Ovary (tissue), 9 donors: ENCODE measurements around the gene CDK4. TPM values are rescaled to one million over a fixed set of nuclear protein-coding genes. Genes with fewer than 3 reads are reported as not detected.

Experiments used
- DNase-seq, 5 donors: peaks; one replicate each; pipeline ENCODE4 v3.0.0-alpha.2; 2019 to 2020
- H3K27ac ChIP-seq, 2 donors: fragments of 200-600 bp; one replicate each; pipeline versions ENCODE4 v1.5.1 to v1.8.0; 2019 to 2022
- H3K27me3 ChIP-seq: fragments of 200-600 bp; one replicate; pipeline ENCODE4 v1.8.0; 2022
- H3K36me3 ChIP-seq: fragments of 200-600 bp; sonication (generic); one replicate; pipeline ENCODE4 v1.5.1; 2019
- H3K4me1 ChIP-seq: one replicate; pipeline ENCODE4 v1.8.1; 2013; ENCODE audit warnings: mild to moderate bottlenecking, moderate library complexity; ENCODE audit not compliant: insufficient read depth
- H3K4me3 ChIP-seq: fragments of 200-600 bp; sonication (generic); one replicate; pipeline ENCODE4 v1.5.1; 2017
- H3K9me3 ChIP-seq, 2 donors: fragments of 200-600 bp in 1 of 2; sonication (generic) in 1 of 2; one replicate each; pipeline versions ENCODE4 v1.5.1 to v1.8.1; 2013 to 2019; ENCODE audit warnings: mild to moderate bottlenecking in 1 of 2, moderate library complexity in 1 of 2
- CTCF ChIP-seq, 3 donors: fragments of 450-650 bp in 2 of 3; fragments of 200-600 bp in 1 of 3; IDR thresholded peaks; one replicate each; pipeline versions ENCODE4 v1.5.1 to v1.8.0; 2016 to 2022; ENCODE audit warnings: antibody characterized with exemption in 3 of 3, mild to moderate bottlenecking in 1 of 3
- EP300 ChIP-seq: sonication (generic); formaldehyde crosslinking; IDR thresholded peaks from one replicate; pipeline ENCODE4 v1.6.1; 2017; ENCODE audit warnings: antibody characterized with exemption
- POLR2A ChIP-seq: fragments of 450-650 bp; IDR thresholded peaks from one replicate; pipeline ENCODE4 v1.6.1; 2017; ENCODE audit warnings: antibody characterized with exemption, mild to moderate bottlenecking, moderate library complexity
- WGBS, 3 donors: extraction: QIAGEN DNeasy Blood & Tissue Kit in 1 of 3; methylation state at CpG; one replicate each; pipeline versions ENCODE4 v1.1.5 to v1.1.7; 2013 to 2017; 5-methylcytosine and 5-hydroxymethylcytosine counted together
- intact Hi-C, 4 donors: fragments of 100-400 bp; cut with DNase I; formaldehyde crosslinking; loops; one replicate each; pipeline versions ENCODE4 v1.11.0 to v1.15.1; 2022 to 2023
- polyA plus RNA-seq, 2 donors: library from polyadenylated mRNA; stranded (reverse); fragments of 200-250 nt in 1 of 2; fragments of 350-450 nt in 1 of 2; fragmentation: Illumina TruSeq in 1 of 2; extraction: RNeasy Lipid Tissue Mini Kit (QIAGEN cat#74804) in 1 of 2; gene quantifications; one replicate each; pipeline ENCODE4 v1.2.3, GENCODE V29; 2013 to 2014
- total RNA-seq, 7 donors: library from RNA; depleted of rRNA in 2 of 7; stranded (reverse); fragments of >200 nt in 2 of 7; fragmentation: NEBNext Ultra II Directional in 3 of 7; extraction: Animal tissue kit (Norgen Biotek cat#: 25700) in 3 of 7; gene quantifications; one replicate each; pipeline versions ENCODE4 v1.1.0 to v1.2.4, GENCODE V29; 2016 to 2023
- donor health status: DM: no; HTN: no; CAD: no; lungs with moderate emphysema.
- donor health status: DM: no; HTN: no; CAD: no.
- donor health status: Bipolar disorder and iron deficiency.
- donor health status: DM: yes; HTN: yes; CAD: no.
- donor health status: DM: no; HTN: no; CAD: no.
- donor health status: DM: yes; HTN: yes; CAD: no.

Gene CDK4
- total and polyA plus RNA-seq, 9 donors: 82.7 to 175 (median 122) TPM

GRCh38 chr12:57743769-57744168 is 8.3 kb downstream of the CDK4 start:
- intact Hi-C loops: no loop called here
- TF ChIP-seq CTCF (IDR thresholded peaks at IDR 0.05) (no peak), POLR2A (no peak), EP300 (no peak)
- WGBS, 3 donors: 84 to 86% (median 86%) methylated on average over 2 of the region's 2 CpGs
- no peaks in the 10 kb centered on the region for H3K36me3 ChIP-seq
- H3K9me3 ChIP-seq: no peaks in the 10 kb centered on the region
- H3K4me3 ChIP-seq: no peak overlapping the region
- no peak for DNase-seq
- no peaks in the 10 kb centered on the region for H3K27me3 ChIP-seq
- peaks cover 7% of the 10 kb centered on the region for H3K4me1 ChIP-seq
- no peak overlapping the region for H3K27ac ChIP-seq

- Histone ChIP-seq H3K4me3 (no peak overlapping the region), H3K36me3 (no peaks in the 10 kb centered on the region), H3K4me1 (peaks cover 10% of the 10 kb centered on the region), H3K27ac (no peak overlapping the region), H3K9me3 (no peaks in the 10 kb centered on the region), H3K27me3 (peaks cover 6% of the 10 kb centered on the region)
- intact Hi-C loops: no loop called here
- WGBS, 3 donors: 50 to 63% (median 53%) methylated on average over 14 of the region's 14 CpGs
- DNase-seq: no peak
- TF ChIP-seq EP300 (no peak), POLR2A (no peak), CTCF (IDR thresholded peaks at IDR 0.05) (no peak)
These were observed 10.0 kb downstream of the CDK4 start for GRCh38 chr12:57741844-57742738.

GRCh38 chr12:57741413-57741789 is 10.7 kb downstream of the CDK4 start:
- H3K27me3 ChIP-seq: peaks cover 7% of the 10 kb centered on the region

More at GRCh38 chr12:57741413-57741789, 10.7 kb downstream of the CDK4 start:
- no peak for TF ChIP-seq CTCF (IDR thresholded peaks at IDR 0.05)
- TF ChIP-seq POLR2A: no peak
- no peak for TF ChIP-seq EP300
- H3K36me3 ChIP-seq: no peaks in the 10 kb centered on the region
- DNase-seq: no peak
- no peaks in the 10 kb centered on the region for H3K9me3 ChIP-seq
- intact Hi-C loops: no loop called here
- H3K4me1 ChIP-seq: peaks cover 10% of the 10 kb centered on the region
- no peak overlapping the region for H3K4me3 ChIP-seq
- H3K27ac ChIP-seq: no peak overlapping the region
- 64 to 73% (median 73%) methylated on average over 1 of the region's 1 CpG for WGBS, 3 donors
